HG02981 (cell line): ENCODE results near the gene TEAD2.
A peak's percentile ranks its signal among the peaks of the same experiment; 100 is the strongest.
"Not testable (repeated sequence)": the region's sequence is repeated elsewhere in the genome, so short reads cannot be mapped to it uniquely, and the experiment has no call there.

Experiments used
- ATAC-seq: cut with Tn5 transposase; IDR thresholded peaks from one replicate; pipeline ENCODE4 v1.9.1; 2021; ENCODE audit warnings: mild to moderate bottlenecking, moderate library complexity; ENCODE audit not compliant: unreplicated experiment

TEAD2 gene

GRCh38 chr19:49333811-49334288, 28.4 kb downstream of the TEAD2 start:
- ATAC-seq = no peak

GRCh38 chr19:49333418-49333805, 28.8 kb downstream of the TEAD2 start:
- ATAC-seq = no peak

DNA sequence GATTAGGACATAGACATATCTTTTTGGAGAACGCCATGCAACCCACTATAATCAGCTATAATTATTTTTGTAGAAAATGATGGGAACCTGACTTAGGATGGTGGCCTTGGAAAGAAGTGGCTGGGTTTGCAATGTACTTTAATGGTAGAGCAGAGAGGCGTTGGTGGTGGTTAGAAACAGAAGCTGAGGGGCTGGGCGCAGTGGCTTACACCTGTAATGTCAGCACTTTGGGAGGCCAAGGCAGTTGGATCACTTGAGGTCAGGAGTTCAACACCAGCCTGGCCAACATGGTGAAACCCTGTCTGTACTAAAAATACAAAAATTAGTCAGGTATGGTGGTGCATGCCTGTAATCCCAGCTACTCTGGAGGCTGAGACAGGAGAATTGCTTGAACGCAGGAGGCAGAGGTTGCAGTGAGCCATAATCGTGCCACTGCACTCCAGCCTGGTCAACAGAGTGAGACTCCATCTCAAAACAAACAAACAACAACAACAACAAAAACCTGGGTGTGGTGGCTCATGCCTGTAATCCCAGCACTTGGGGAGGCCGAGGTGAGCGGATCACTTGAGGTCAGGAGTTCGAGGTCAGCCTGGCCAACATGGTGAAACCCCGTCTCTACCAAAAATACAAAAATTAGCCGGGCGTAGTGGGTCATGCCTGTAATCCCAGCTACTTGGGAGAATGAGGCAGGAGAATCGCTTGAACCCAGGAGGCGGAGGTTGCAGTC, 29.4 kb downstream of the TEAD2 start:
- not testable (repeated sequence) for ATAC-seq

GRCh38 chr19:49331616-49332055, 30.6 kb downstream of the TEAD2 start:
- ATAC-seq = peak; percentile 58

DNA sequence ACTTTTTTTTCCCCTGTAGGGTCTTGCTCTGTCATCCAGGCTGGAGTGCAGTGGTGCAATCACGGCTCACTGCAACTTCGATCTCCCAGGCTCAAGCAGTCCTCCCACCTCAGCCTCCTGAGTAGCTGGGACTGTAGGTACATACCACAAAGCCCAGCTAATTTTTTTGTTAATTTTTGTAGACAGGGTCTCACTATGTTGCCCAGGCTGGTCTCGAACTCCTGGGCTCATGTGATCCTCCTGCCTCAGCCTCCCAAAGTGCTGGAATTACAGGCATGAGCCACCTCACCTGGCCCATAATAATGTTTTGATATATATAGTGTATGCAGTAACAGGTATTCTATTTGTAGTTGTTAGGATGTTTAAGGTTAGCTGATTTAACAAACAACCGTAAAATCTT, 31.0 kb downstream of the TEAD2 start:
- not testable (repeated sequence) for ATAC-seq

DNA sequence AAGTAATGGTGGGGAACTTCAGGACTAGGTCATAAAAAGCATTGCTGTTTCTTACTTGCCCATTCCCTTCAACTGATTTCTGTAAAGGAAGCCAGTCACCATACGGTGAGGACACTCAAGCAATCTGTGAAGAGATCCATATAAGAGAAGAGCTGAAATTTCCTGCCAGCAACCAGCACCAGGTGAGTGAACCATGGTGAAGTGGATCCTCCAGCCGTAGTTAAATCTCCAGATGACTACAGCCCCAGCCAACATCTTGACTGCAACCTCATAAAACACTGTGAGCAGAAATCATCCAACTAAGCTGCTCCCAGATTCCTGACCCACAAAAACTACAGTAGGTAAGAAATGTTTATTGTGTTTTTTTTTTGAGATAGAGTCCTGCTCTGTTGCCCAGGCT, 33.5 kb downstream of the TEAD2 start:
- no peak for ATAC-seq

DNA sequence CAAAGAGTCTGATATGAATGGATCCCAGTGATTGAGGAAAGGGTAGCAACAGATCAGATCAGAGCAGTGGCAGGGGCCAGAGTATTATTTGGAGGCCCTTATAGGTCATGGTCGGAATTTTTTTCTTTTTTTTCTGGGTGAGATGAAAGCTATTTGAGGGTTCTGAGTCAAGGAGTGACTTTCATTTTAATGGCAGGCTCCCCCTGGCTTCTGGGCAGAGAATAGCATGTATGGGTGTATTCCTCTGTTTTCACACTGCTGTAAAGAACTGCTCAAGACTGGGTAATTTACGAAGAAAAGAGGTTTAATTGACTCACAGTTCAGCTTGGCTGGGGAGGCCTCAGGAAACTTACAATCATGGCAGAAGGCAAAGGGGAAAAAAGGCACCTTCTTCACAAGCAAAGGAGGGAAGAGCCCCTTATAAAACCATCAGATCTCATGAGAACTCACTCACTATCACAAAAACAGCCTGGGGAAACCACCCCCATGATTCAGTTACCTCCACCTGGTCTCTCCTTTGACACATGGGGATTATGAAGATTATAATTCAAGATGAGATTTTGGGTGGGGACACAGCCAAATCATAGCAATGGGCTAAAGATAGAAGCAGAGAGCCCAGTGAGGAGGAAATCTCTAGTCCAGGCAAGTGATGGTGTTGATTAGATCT, 34.2 kb downstream of the TEAD2 start:
- no peak for ATAC-seq

DNA sequence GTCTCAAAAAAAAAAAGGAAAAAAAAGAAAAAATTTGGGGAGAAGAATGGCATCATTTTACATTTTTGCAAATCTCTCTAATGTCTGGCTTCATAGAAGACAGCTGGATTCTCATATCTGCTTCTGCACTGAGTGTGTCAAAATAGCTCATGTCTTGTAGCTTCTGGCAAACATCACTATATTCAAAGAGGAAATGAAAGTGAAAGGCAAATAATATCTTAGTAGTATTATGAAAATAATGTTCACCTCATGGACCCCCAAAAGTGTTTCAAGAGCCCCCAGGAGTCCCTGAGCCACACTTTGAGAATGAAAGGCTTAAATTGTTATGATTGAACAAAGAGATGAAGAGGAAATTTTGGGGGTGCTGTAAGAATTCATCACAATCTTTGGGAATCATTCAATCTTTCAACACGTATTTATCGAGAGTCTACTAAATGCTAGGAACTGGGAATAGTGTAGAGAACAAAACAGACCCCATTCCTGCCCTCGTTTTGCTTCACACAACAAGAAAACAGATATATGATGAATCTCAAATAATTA, 36.0 kb downstream of the TEAD2 start:
- no peak for ATAC-seq

GRCh38 chr19:49325756-49326155, 36.5 kb downstream of the TEAD2 start:
- not testable (repeated sequence) for ATAC-seq

GRCh38 chr19:49324801-49325576, 37.2 kb downstream of the TEAD2 start, which contains the start of gene SLC6A16:
Gene SLC6A16, minus strand, starts transcription at chr19:49325191. Its CDS starts 13,844 bp downstream, at chr19:49311347.
- no peak for ATAC-seq

GRCh38 chr19:49318296-49318695, 43.9 kb downstream of the TEAD2 start:
- ATAC-seq = no peak

DNA sequence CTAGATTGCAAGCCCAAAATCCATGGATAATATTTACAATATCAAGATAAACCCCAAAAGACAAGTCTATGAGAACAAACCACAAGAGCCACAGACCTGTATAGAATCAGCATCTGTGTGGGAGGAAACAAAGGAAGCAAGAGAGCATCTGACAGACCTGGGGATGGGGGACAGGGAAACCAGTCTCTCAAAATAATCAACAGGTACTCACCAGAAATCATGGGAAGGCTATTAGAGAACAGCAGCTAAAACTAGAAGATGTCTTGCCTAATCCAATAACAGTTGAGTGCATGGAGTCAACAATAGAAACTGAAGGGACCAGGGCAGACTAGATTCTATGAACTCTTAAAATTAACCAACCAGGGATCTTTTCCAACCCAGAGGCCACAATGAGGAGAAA, 45.9 kb downstream of the TEAD2 start:
- no peak for ATAC-seq

DNA sequence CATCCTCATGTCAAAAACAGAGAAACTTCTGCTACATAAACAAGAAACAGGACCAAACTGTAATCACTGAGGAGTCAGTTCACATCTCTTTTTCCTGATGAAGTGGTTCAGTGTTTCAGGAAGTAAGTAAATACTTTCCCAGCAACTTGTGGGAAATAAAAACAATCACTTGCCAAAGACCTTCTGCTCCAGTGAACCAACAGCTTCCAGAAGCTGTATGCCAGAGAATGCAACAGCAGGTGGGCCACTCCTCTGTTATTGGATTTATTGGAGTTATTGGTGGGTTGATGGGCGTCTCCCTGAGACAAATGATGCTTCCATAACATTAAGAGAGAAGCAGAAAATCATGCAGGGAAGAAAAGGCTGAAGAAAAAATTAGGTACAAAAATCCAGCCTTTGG, 47.1 kb downstream of the TEAD2 start:
- ATAC-seq = no peak

GRCh38 chr19:49309087-49309486, 53.1 kb downstream of the TEAD2 start:
- no peak for ATAC-seq

- not testable (repeated sequence) for ATAC-seq
These were observed 55.5 kb downstream of the TEAD2 start for GRCh38 chr19:49306734-49307133.

- ATAC-seq = no peak
These were observed 60.4 kb downstream of the TEAD2 start for GRCh38 chr19:49301866-49302252.

DNA sequence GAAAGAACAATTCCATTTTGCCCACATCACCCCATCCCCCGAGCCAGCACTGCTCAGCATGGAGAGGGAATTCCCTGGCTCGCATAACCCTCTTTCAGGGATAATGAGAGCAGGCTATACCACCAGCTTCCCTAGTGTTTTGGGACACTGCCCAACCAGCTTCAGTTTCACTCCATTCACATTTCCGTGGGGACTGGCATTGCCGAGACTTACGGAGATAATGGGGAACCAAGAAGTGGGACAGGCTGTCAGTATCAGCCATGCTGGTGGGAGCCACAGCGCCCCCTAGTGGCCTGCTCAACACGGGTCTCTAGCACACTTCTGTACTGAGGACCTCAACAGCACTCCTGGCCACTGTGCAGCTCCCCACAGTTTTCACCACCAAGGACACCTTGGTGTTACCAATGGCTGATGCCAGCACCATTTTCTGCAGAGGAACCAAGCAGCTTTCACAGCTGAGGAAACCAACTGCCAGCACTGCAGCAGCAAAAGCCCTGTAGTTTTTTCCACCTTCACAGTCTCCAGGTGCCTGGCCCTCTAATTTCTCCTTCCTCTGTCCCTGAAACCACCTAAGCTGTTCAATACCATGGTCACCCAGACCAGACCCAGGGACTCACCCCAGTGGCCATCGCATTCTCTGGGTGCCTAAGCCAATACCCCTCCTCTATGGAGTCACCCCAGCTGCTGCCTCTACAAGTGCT, 60.9 kb downstream of the TEAD2 start:
- peak; percentile 69 for ATAC-seq

DNA sequence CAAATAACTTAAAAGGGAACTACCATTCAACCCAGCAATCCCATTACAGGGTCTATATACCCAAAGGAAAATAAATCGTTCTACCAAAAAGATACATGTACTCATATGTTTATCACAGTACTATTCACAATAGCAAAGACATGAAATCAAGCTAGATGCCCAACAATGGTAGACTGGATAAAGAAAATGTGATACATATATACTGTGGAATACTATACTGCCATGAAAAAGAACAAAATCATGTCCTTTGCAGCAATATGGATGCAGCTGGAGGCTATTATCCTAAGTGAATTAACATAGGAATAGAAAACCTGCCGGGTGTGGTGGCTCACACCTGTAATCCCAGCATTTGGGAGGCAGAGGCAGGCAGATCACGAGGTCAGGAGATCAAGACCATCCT, 63.6 kb downstream of the TEAD2 start:
- ATAC-seq = not testable (repeated sequence)

DNA sequence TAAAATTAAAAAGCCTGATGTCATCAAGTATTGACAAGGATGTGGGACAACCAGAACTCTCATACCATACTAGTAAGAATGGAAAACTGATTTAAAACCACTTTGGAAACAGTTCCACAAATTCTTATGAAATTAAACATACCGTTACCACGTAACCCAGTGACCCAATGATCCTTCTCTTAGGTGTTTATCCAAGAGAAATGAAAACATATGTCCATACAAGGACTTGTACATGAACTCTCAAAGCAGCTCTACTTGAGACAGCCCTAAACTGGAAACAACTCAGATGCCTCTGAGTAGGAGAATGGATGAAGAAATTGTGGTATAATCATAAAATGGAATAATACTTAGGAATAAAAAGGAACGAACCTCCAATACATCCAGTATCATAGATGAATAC, 64.8 kb downstream of the TEAD2 start:
- no peak for ATAC-seq

DNA sequence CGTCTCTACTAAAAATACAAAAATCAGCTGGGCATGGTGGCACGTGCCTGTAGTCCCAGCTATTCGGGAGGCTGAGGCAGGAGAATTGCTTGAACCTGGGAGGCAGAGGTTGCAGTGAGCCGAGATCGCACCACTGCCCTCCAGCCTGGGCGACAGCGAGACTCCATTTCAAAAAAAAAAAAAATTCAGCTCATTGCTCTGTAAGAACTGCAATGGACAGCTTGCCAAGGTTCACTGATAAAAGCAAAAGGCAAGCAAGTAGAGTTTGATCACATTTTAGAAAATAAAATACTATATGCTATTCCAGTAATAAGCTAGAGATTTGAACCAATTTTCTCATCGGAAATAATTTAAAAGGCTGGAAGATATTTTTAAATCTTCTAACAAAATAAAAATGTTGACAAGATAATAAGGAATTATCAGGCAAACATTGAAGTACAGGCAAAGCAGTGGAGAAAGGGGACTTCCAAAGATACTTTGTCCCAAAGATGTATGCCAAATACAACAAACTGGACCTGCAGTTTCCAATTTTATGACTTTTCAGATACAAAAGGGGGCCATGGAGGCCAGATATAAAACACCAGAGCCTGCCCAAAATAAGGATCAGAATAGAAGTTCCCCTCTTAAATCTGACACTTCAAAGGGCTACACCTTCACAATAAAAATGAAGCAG, 66.9 kb downstream of the TEAD2 start:
- ATAC-seq = no peak
